Stimulated activated CD4-positive, alpha-beta T cell treated with anti-CD3 and anti-CD28 coated beads, Interleukin-2, amount 100 ng/mL, for 24 hours (primary cell): Measurements from ENCODE around the gene DNAJB12.
"Not testable (repeated sequence)": the region's sequence is repeated elsewhere in the genome, so short reads cannot be mapped to it uniquely, and the experiment has no call there.

Experiments
- DNase-seq, 2 donors: peaks; one replicate each; pipeline ENCODE4 v3.0.0-alpha.2; 2020

Gene DNAJB12

GRCh38 chr10:72353028-72353964, 1.4 kb downstream of the DNAJB12 start:
- no peak for DNase-seq

- DNase-seq, result no peak
Observed at GRCh38 chr10:72351479-72351878, 3.2 kb downstream of the DNAJB12 start.

GRCh38 chr10:72349438-72349837, 5.3 kb downstream of the DNAJB12 start:
- no peak for DNase-seq

- no peak for DNase-seq
Observed at GRCh38 chr10:72348282-72348681, 6.4 kb downstream of the DNAJB12 start.

- DNase-seq, result not testable (repeated sequence)
Observed at GRCh38 chr10:72346117-72346516, 8.6 kb downstream of the DNAJB12 start.

GRCh38 chr10:72344932-72345331, 9.8 kb downstream of the DNAJB12 start:
- DNase-seq, result peak; percentile 29

GRCh38 chr10:72342911-72343310, 11.8 kb downstream of the DNAJB12 start:
- no peak for DNase-seq

GRCh38 chr10:72340510-72341261, 14.0 kb downstream of the DNAJB12 start:
- DNase-seq, result peak; percentile 83 to 86

- DNase-seq, result no peak
Observed at GRCh38 chr10:72338180-72338579, 16.5 kb downstream of the DNAJB12 start.

- no peak for DNase-seq
Observed at GRCh38 chr10:72337722-72338121, 17.0 kb downstream of the DNAJB12 start.

GRCh38 chr10:72337039-72337629, 17.6 kb downstream of the DNAJB12 start:
- DNase-seq, result peak; percentile 77 to 79

GRCh38 chr10:72336259-72337038, 18.3 kb downstream of the DNAJB12 start:
- no peak for DNase-seq

- DNase-seq, result peak; percentile 29 to 54
Observed at GRCh38 chr10:72335394-72336258, 19.1 kb downstream of the DNAJB12 start.

- DNase-seq, result peak; percentile 73 to 85
Observed at GRCh38 chr10:72334825-72335393, 19.8 kb downstream of the DNAJB12 start.

GRCh38 chr10:72334196-72334824, 20.4 kb downstream of the DNAJB12 start:
- peak in 1 of 2 donors; percentile 22 for DNase-seq

GRCh38 chr10:72333112-72334015, 21.4 kb downstream of the DNAJB12 start:
- peak in 1 of 2 donors; percentile 27 for DNase-seq

- DNase-seq, result no peak
Observed at GRCh38 chr10:72332423-72333111, 22.2 kb downstream of the DNAJB12 start.

GRCh38 chr10:72331575-72332422, 22.9 kb downstream of the DNAJB12 start:
- DNase-seq, result peak; percentile 78 to 89
